ENCODE measurements around the gene STK38.

STK38 gene

DNA sequence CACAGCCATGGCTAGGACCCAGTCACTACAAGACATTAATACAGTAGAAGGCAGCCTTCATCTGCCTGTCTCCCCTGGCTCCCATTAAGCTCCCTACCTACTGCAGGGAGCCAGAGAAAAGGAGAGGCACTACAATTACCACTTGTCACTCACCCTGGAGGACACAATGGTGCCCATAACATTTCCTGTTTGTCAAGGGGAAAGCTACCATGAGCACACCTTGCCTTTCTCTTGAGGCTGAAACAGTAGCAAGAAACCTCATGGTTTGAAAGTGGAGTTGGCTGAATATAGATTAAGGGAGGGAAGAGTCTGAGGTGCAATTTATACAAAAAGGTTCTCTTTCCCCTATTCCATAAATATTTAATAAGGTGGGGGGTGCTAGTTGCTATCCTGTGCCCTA, 27.9 kb downstream of the STK38 start:
- no peak for DNase-seq (ENCODE audit: low spot score)

DNA sequence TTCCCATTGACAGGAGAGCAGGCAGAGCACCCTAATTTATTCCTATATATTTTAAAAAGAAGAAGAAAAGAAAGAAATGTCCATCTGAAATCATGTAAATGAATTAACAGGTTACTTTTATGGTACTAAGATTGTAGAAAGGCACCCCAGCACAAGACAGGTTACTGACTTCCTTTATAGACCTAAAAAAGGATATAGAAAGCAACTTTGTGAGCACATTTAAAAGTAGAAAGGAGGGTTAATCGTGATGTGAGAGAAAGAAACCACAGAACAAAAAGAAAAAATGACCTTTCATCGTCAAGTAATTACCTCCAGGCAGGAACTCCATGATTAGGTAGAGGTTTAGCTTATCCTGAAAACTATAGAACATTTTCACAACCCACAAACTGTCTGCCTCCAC, 29.9 kb downstream of the STK38 start:
- DNase-seq (ENCODE audit: low spot score) = no peak

DNA sequence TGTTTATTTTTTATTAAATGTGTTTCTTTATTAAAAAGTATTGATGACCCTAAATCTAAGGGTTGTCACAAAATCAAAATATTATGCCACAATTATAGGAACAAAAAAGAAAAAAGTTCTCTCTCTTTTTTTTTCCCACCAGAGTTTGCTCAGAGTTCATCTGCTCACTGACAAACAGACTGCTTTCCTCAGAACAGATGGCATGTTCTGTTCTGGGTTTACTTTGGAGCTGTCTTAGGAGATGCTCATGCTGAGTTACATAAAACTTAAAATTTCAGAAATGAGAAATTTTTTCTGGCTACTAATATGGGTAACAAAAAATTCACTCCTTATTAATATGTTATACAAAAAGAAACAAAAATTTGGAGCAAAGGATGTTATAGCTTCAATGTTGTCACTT, 30.3 kb downstream of the STK38 start:
- no peak for DNase-seq (ENCODE audit: low spot score)

DNA sequence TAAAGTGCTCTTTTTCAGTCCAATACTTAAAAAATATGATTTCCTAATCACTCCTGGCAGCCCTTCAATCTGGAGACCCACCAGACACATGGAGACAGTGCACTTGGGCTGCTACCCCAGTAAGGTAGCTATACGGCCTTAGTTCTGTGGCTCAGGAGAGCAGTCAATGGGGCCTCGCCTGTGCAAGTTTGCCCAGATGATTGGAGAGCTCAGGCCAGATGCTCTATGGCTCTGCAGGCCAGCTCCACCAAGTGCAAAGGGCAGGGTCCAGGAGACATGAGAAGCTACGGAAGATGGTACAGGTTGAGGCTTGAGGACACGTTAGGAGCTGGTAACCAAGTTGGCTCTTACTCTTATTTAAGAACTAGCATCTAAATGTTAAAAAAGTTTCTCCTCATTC, 30.7 kb downstream of the STK38 start:
- DNase-seq (ENCODE audit: low spot score) = no peak

DNA sequence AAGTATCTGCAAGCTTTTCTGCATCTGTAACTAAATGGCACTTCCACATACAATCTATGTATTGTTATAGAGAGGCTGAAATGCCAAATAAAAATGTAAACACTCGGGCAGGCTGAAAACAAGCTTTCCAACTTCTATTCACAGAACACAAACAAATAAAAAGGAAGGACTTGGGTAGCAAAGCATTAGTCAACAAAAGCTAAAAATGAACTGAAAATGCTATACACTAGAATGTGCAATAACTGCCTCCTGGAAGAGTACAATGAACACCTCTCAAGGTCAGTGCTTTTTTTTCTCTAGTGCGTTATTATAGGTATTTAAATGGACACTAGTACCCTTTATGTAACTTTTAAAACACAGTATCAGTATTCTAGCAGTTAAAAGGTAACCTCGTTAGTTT, 31.4 kb downstream of the STK38 start:
- no peak for DNase-seq (ENCODE audit: low spot score)

DNA sequence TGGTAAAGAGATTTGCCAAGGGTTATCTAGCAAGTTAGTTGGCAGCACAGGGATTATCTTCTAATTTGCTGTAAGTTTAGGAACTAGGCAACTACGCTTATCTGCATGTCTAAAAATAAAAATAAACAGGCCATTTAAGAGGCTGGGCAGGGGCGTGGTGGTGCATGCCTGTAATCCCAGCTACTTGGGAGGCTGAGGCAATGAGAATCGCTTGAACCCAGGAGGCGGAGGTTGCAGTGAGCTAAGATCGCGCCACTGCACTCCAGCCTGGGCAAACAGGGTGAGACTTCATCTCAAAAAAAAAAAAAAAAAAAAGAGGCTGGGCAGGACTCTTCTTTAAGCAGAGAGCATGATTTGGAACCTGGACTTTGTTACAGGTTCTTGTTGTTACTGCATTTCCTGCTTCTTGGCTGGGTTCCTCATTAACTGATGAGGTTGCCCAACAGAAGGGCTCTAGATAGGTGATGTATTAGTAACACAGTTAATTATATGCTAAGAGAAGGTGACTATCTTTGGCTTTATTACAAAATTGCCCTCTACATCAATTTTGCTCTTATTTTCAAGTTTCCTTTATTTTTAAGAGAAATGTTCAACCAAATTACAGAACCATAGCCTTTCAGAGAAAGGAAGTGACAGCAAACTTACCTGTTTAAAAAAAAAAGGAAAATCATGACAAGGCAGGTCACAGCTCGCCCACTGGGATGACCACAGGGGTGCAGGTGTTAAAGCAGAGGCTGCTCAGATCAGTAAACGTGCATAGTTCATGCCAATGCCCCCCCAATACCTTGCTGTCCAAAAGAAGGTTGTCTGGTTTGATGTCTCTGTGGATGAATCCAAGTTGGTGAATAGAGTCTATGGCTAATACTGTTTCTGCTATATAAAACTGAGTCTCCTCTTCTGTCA, 32.5 kb downstream of the STK38 start:
- DNase-seq (ENCODE audit: low spot score) = no peak

DNA sequence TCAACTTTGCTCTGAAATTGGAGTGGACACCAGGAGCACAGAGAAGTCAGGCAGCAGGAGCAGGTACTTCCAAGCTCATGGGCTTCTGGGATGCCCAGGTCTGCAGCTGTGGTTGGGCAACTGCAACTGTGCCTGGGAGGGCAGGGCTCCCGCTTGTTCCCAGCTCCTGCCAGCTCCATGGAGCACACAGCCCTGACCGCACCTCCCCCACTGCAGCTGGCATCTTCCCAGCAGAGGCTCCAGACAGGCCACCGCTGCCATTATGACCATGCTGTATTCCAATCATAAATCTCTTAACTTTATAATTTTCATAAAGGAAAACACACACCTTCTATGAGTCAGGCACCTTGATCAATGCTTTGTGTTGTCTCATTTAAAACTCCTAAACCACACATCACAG, 36.9 kb downstream of the STK38 start:
- DNase-seq (ENCODE audit: low spot score) = no peak

DNA sequence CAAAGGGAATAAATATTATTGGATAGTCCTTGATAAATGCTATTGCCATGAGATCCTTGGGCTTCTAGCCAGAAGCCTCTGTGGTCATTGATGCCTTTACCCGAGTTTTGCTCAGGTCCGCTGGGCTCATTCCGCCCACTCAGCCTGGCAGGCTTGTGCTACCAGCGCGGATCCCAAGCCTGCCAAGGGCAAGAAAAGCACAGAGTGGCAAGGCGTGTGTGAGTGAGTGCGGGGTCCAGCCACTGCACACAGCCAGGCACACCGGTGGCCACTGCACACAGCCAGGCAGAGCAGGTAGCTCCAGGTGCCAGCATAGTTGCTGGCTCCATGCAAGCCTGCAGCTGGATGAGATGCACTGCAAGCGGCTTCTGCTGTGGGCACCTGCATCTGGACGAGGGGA, 38.7 kb downstream of the STK38 start:
- no peak for DNase-seq (ENCODE audit: low spot score)

DNA sequence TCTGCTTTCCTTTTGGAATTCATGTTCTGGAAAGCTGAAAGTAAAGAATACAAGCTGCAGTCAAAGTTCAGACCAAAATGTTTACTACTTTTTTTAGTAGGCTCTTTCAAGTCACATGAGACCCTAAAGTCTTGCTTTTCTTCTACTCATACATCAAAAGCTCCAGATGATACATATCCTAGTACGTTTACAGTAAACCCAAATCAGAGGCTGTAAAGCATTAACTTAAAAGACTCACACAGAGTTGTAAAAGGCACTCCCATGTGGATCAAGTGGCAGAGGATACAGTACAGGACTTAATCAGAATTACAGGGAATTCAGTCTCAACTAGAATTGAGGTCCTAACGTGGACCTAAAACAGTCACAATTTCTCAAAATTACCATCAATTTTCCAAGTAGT, 40.7 kb downstream of the STK38 start:
- no peak for DNase-seq (ENCODE audit: low spot score)

DNA sequence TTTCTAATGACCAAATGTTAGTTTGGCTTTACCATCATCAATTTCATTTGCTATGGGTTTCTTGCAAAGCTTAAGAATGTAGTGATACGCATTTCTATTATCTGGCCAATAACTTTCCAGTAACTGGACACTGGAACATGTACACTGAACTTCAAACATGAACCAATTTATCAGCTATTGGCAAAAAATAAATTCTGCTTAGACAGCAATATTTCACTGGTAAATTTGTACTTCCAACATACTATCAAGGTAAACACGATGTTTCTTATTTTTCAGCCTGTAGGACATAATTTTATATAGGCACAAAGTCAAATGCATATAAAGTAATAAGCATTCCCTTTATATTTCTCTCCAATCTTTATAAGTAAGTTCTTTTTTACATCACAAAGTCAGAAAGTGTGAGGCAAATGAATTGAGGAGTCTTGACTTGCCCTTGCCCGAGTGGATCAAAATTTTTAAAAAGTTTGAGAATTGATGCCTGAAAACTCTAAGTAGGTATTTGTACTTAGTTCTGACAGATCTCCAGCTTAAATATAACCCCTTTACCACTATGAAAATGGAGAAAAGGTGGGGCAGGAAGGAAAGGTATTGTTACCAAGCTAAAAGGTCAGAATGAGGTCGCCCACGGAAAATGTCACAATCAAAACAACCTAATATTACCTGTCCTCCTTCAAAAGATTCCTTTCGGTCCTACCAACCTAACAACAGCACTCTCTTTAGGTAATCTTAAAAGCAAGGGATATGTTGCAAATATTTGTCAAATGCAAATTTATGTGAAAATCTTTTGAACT, 41.3 kb downstream of the STK38 start:
- no peak for DNase-seq (ENCODE audit: low spot score)

DNA sequence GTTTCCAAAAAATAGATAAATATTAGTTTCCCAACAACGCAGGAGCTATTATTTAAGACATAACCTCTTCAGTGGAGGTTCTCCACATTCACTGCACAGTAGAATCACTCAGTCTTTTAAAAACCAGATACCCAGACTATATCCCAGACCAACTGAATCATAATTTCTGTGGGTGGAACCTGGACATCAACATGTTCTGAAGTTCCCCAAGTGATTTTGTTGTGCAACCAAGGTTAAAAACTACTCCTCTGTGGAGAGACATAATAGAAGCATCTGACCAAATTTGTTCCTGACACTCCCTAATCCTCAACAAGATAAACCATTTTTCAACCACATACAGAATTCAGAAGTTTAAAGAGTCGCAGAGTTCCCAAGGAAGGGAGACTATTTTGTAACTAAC, 42.3 kb downstream of the STK38 start:
- no peak for DNase-seq (ENCODE audit: low spot score)

DNA sequence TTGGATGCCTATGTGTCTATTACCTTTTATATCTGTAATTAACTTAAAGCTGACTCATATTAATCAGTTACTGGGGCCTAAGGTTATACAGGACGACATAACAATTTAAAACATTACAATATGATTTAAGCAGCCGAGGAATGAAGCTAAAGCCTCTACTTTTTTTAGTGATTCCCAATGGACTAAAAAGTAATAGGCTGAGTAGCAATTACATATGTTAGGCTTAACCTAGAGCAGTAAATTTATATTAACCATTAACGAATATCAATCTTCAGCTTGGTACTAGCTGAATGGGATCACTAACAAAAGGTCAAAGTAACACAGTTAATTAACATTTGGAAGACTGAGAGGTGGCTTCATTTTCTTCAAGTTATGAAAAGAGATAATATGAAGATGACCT, 43.1 kb downstream of the STK38 start:
- no peak for DNase-seq (ENCODE audit: low spot score)

DNA sequence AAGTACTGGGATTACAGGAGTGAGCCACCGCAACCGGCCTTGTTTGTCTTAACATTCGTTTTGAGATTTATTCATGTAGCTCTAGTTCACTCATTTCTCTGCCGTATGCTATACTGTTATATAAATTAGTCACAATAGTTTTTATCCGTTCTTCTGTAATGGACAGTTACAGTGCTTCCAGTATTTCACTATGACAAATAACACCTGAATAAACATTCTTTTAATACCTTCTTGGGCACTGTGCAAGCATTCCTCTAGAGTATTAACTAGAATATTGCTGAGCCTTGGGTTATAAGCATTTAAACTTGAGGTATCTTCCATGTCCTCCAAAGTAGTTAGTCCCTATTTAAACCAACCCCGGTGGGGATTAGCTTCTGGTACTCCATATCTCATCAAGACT, 45.6 kb downstream of the STK38 start:
- no peak for DNase-seq (ENCODE audit: low spot score)

DNA sequence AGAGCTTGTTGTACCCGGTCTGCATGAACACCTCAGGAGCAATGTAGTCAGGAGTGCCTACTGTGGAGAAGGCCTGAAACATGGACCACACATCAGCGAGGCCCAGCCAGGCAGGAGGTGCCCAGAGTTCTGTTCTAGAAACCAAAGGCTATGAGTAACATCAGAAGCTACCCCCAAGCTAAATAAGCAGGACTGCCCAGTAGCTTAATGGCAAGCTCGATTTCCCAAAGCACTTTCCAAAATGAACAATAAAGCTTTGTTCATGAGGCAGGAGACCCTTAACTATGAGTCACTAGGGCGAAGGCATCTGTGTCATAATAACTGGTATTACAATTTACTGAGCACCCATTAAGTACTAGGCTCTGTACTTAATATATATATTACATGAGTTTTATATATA, 47.4 kb downstream of the STK38 start:
- DNase-seq (ENCODE audit: low spot score) = no peak

DNA sequence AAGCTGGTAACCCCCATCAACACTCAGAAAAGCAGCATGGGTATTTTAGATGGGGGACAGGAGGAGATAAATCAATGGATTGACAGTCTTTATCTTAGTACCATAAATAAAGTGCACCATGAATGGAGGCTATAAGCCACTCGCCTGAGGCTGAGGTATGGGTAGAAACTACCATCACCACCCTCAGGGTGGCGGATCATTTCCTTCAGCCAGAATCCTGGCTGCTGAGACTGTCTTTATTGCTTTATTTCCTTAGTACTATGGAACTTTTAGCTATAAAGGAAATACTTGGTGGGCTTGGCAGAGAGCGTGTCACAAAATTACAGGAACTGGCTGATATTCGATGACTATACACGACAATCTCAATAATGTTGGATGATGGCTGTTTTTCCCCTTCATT, 52.2 kb downstream of the STK38 start:
- no peak for DNase-seq (ENCODE audit: low spot score)

DNA sequence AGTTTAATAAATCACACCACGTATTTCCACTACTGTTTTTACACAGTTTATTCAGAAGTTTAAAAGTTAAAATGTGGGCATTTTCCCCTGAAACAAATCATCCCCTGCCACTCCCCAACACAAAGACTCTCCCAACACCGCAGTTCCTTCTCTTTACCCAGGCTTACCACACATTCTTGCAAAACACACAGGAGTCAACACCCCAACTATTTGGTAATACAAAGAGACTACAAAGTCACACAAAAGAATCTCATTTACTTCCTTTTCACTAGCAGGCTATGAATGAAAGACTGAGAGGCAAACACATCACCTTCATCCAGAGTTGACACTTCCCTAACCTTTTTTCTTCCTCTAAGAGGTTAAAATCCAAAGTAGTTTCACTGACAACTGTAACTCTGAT, 53.4 kb downstream of the STK38 start:
- no peak for DNase-seq (ENCODE audit: low spot score)

DNA sequence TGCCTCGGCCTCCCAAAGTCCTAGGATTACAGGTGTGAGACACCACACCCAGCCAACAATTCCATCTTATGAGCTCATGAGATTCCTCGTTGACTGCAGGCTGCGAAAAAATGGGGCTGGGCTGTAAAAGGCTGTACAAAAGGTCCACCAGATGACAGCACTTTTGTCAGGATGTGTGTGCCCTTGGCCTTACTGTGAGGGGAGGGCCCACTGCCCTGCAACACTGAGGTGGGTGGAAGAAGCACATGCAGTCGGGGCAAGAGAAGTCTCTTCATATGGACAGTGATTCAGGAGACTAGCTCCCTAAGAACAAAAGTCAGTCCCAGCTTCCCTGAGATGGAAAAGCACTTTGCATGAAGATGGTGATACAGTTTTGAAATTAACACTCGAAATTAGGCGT, 54.0 kb downstream of the STK38 start:
- DNase-seq (ENCODE audit: low spot score) = no peak

DNA sequence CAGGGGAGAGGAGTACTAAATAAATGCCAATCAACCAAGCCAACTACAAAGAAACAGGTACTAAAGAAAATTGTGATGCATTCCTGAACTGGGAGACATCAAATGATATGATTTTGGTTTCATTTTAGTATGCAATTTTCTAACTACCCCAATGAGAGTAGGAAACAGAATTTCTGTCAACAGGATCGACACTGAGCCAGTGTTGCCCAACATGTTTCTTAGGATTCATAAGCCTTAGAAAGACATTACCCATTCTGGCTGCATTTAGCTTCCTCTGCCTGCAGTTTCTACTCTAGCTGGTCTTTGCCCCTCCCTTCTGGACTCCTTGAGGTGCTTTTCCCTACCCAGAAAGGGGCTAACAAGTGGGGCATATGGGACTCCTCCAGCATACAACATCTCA, 54.7 kb downstream of the STK38 start:
- no peak for DNase-seq (ENCODE audit: low spot score)

DNA sequence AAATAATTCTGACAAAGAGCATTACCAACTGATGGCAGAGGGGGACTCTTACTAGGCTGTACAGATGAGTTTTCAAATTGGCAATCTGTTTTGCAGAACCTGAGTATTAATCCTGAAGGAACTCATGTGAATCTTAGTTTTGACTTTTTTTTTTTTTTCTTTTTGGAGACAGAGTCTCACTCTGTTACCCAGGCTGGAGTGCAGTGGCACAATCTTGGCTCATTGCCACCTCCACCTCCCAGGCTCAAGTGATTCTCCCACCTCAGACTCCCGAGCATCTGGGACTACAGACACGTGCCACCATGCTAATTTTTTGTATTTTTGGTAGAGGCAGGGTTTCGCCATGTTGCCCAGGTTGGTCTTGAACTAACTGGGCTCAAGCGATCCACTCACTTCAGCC, 55.2 kb downstream of the STK38 start:
- DNase-seq (ENCODE audit: low spot score) = no peak

DNA sequence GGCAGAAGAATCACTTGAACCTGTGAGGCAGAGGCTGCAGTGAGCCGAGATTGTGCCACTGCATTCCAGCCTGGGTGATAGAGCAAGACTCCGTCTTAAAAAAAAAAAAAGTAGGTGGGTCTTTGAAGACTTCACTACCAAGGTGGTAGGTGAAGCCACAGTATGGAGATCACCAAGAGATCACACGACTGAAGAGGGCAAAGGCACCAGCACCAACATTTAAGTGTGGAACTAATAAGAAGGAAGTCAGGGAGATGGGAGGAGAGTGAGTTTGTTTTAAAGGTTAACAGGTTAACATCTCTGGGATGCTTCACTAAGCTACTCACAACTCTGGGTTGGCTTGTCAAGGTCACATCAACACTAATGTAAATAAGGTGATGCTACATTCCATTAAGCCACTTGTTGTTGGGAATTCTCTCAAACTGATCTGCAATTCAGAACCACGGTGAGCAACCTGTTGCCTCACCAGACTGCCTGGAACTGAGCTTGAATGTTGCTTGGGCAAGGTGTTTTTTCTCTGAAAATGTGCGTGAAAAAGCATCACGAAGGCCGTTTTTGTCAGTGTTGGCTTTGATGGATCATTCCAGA, 55.8 kb downstream of the STK38 start:
- no peak for DNase-seq (ENCODE audit: low spot score)

DNA sequence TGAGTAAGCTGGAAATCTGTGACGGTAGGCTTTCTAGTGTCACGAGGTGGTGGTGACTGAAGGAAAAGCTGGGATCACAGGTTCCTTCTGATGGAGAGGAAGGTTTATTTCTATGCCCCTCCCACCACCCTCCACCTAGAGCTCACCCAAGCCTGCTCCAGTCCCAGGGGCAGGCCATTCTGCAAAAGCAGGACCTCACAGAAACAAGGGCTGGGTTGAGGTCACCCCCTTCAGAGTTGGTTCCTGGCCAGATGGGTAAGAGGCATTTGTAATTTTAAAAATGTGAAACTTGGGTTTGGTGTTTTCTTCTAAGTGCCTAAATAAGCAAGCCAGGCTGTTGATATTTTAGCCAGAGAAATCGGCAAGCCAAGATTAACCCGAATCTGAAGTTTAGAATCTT, 57.9 kb downstream of the STK38 start:
- no peak for DNase-seq (ENCODE audit: low spot score)

DNA sequence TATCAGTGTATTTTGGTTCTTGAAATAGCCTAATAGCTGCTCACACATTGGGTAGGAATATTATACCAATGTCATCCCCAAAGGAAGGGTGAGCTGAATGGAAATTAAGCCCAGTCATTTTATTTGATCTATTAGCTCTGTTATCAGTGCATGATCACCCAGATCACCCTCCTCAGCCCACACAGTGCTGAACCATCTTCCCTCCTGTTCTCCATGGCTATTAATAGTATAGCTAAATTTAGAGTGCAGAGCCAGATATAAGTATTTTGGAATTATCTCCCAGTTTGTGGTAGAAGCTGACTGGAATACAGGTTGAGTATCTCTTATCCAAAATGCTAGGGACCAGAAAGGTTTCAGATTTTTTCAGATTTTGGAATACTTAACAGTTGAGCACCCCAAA, 59.1 kb downstream of the STK38 start:
- no peak for DNase-seq (ENCODE audit: low spot score)

DNA sequence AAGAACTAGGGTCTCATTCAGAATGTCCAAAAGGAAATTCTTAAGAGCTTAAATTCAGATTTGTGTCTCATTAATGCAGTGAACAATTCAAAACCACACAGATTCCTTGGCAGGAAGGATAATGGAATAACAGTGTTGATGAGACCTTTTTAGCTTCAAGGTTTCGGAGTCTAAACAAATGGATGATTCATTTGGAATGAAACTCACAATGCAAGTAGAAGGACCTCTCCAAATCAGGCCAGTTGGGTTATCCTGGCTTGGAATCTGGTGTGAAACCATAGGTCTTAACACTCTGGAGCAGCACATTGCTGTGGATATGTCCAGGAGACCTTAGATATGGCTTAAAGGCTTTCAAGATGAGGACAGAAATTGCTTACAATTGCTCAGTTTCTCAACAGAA, 59.6 kb downstream of the STK38 start:
- no peak for DNase-seq (ENCODE audit: low spot score)

Data from hematopoietic multipotent progenitor cell treated with erythropoietin and hydrocortisone succinate and interleukin-3 and kit ligand, for 17 days (in vitro differentiated cells).